GM23338 (cell line): Measurements from ENCODE around the gene LMF2. TPM values are rescaled to one million over a fixed set of nuclear protein-coding genes. Genes with fewer than 3 reads are reported as not detected.

ENCODE experiments used
- ATAC-seq: fragments of 200-7000 bp; cut with Tn5 transposase; 3 replicates; pipeline ENCODE4 v1.9.1; 2020
- DNase-seq: peaks from one replicate; pipeline ENCODE4 v3.0.0-alpha.2; 2015; ENCODE audit warnings: low spot score
- H2AFZ ChIP-seq: fragments of 200-600 bp; sonication (generic); 2 replicates; pipeline ENCODE4 v1.8.0; 2016; ENCODE audit warnings: antibody characterized with exemption, mild to moderate bottlenecking, moderate library complexity
- H3F3A ChIP-seq: fragments of 200-600 bp; sonication (generic); replicated peaks from 2 replicates; pipeline ENCODE4 v1.8.0; 2017; ENCODE audit warnings: antibody characterized with exemption, mixed run types, low read depth
- H3K27ac ChIP-seq: fragments of 200-600 bp; sonication (generic); 2 replicates; pipeline ENCODE4 v1.6.1; 2016; ENCODE audit warnings: low read depth
- H3K27me3 ChIP-seq: fragments of 200-600 bp; sonication (generic); 2 replicates; pipeline ENCODE4 v1.8.0; 2016; ENCODE audit warnings: mild to moderate bottlenecking, mixed run types, moderate library complexity; ENCODE audit not compliant: insufficient read depth
- H3K36me3 ChIP-seq: fragments of 200-600 bp; sonication (generic); 2 replicates; pipeline ENCODE4 v1.8.0; 2016; ENCODE audit warnings: mild to moderate bottlenecking; ENCODE audit not compliant: insufficient read depth
- H3K4me1 ChIP-seq: fragments of 200-600 bp; sonication (generic); 2 replicates; pipeline ENCODE4 v1.8.0; 2016; ENCODE audit warnings: mild to moderate bottlenecking, moderate library complexity; ENCODE audit not compliant: insufficient read depth
- H3K4me2 ChIP-seq: fragments of 200-600 bp; sonication (generic); 2 replicates; pipeline ENCODE4 v1.7.1; 2017; ENCODE audit warnings: mixed run types
- H3K4me3 ChIP-seq: fragments of 200-600 bp; sonication (generic); 2 replicates; pipeline ENCODE4 v1.6.1; 2016; ENCODE audit warnings: mixed run types
- H3K79me2 ChIP-seq: fragments of 200-600 bp; sonication (generic); replicated peaks from 2 replicates; pipeline ENCODE4 v1.8.0; 2017; ENCODE audit warnings: mild to moderate bottlenecking; ENCODE audit not compliant: insufficient read depth
- H3K9me2 ChIP-seq: fragments of 200-600 bp; sonication (generic); 2 replicates; pipeline ENCODE4 v1.8.0; 2017; ENCODE audit not compliant: insufficient read depth
- H4K20me1 ChIP-seq: fragments of 200-600 bp; sonication (generic); replicated peaks from 2 replicates; pipeline ENCODE4 v1.8.0; 2017; ENCODE audit warnings: mild to moderate bottlenecking; ENCODE audit not compliant: insufficient read depth
- H3K27ac Mint-ChIP-seq: 2 replicates; pipeline ENCODE4 v1.8.0; 2020; ENCODE audit warnings: inconsistent platforms, mild to moderate bottlenecking, moderate library complexity, mixed read lengths
- H3K27me3 Mint-ChIP-seq: 3 replicates; pipeline ENCODE4 v1.8.0; 2022; ENCODE audit warnings: low read depth, mild to moderate bottlenecking, moderate library complexity, mixed read lengths, inconsistent platforms; ENCODE audit not compliant: insufficient read depth, poor library complexity
- H3K36me3 Mint-ChIP-seq: 3 replicates; pipeline ENCODE4 v1.8.0; 2021; ENCODE audit warnings: low read depth, mild to moderate bottlenecking, inconsistent platforms, moderate library complexity, mixed read lengths
- H3K4me1 Mint-ChIP-seq: 3 replicates; pipeline ENCODE4 v1.8.0; 2020; ENCODE audit warnings: mild to moderate bottlenecking, inconsistent platforms, mixed read lengths
- H3K4me3 Mint-ChIP-seq: 3 replicates; pipeline ENCODE4 v1.8.0; 2021; ENCODE audit warnings: moderate library complexity, mild to moderate bottlenecking, inconsistent platforms, mixed read lengths
- H3K9me3 Mint-ChIP-seq: 3 replicates; pipeline ENCODE4 v1.8.0; 2020; ENCODE audit warnings: moderate library complexity, mild to moderate bottlenecking, inconsistent platforms, mixed read lengths
- EZH2phosphoT487 ChIP-seq: fragments of 200-600 bp; sonication (generic); IDR thresholded peaks from one replicate; pipeline ENCODE4 v1.8.1; 2018; ENCODE audit warnings: antibody characterized with exemption; ENCODE audit not compliant: unreplicated experiment
- JUNB ChIP-seq: IDR thresholded peaks from one replicate; pipeline ENCODE4 v1.6.1; 2016; ENCODE audit warnings: antibody characterized with exemption; ENCODE audit not compliant: unreplicated experiment
- NANOG ChIP-seq: IDR thresholded peaks from 2 replicates; pipeline ENCODE4 v1.6.1; 2016; ENCODE audit warnings: antibody characterized with exemption, borderline replicate concordance
- POLR2AphosphoS5 ChIP-seq: IDR thresholded peaks from 2 replicates; pipeline ENCODE4 v1.6.1; 2016; ENCODE audit warnings: antibody characterized with exemption, low read depth
- REST ChIP-seq: IDR thresholded peaks from one replicate; pipeline ENCODE4 v1.6.1; 2018; ENCODE audit warnings: antibody characterized with exemption; ENCODE audit not compliant: unreplicated experiment
- ZNF331 ChIP-seq: fragments of 250-450 bp; sonication (Bioruptor Pico); IDR thresholded peaks from 2 replicates; pipeline ENCODE4 v1.5.0; 2020; ENCODE audit warnings: low read depth, mild to moderate bottlenecking, moderate library complexity
- ZNF462 ChIP-seq: fragments of 250-450 bp; sonication (Bioruptor Pico); IDR thresholded peaks from 2 replicates; pipeline ENCODE4 v1.5.0; 2020; ENCODE audit warnings: mild to moderate bottlenecking, moderate library complexity
- polyA plus RNA-seq: library from polyadenylated mRNA; unstranded; fragments of >200 nt; fragmentation: Nextera tagmentation; extraction: Ambion mirVana; gene quantifications from 2 replicates; pipeline ENCODE4 v1.2.1, GENCODE V29; 2016
- total RNA-seq: library from RNA; depleted of rRNA; stranded (reverse); fragments of >200 nt; shearing (Covaris generic); gene quantifications from 2 replicates; pipeline ENCODE4 v1.2.3, GENCODE V29; 2014
- TF ChIP-seq, protein P1 (sequence below): IDR thresholded peaks from 2 replicates; pipeline ENCODE4 v1.6.1; 2016; ENCODE audit warnings: antibody characterized with exemption

The LMF2 gene
- total and polyA plus RNA-seq, 2 experiments from 2014 or later, result 15.6 to 36.3 TPM

DNA sequence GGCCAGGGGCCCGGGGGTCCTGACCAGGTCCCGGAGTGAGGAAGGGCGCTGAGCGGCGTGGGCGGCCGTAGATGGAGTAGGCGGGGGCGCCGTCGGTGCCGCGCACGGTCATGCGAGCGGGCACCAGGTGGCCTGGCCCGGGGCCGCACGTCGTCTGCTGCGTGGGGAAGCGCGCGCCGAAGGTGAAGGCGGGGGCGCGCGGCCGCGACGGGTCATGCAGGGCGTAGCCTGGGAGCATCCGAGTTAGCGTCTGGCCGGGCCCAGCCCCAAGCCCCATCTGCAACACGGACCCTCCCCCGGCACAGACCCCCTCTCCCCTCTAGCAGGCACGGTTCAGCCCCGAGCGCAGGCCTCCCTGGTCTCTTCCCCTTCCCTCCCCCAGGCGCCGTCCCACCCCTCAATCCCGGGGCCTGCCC is 24.1 kb upstream of the LMF2 start:
- H3K4me1 Mint-ChIP-seq, result peaks cover 10% of the 10 kb centered on the region; the same call in 2 of the 3 replicates
- no peak for TF ChIP-seq ZNF462 (CRISPR knock-in tag)
- TF ChIP-seq, protein P1, sequence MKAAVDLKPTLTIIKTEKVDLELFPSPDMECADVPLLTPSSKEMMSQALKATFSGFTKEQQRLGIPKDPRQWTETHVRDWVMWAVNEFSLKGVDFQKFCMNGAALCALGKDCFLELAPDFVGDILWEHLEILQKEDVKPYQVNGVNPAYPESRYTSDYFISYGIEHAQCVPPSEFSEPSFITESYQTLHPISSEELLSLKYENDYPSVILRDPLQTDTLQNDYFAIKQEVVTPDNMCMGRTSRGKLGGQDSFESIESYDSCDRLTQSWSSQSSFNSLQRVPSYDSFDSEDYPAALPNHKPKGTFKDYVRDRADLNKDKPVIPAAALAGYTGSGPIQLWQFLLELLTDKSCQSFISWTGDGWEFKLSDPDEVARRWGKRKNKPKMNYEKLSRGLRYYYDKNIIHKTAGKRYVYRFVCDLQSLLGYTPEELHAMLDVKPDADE, result no peak
- no peak for TF ChIP-seq JUNB
- TF ChIP-seq POLR2AphosphoS5, result no peak
- TF ChIP-seq ZNF331 (CRISPR knock-in tag), result no peak
- no peak for TF ChIP-seq NANOG
- TF ChIP-seq EZH2phosphoT487, result no peak
- no peak for TF ChIP-seq REST
- Histone ChIP-seq H3K4me3 (peak overlapping the region; percentile 66), H3K27ac (no peak overlapping the region), H3K36me3 (no peaks in the 10 kb centered on the region), H2AFZ (peak overlapping the region; percentile 83), H3F3A (no peaks in the 10 kb centered on the region; the same call in 1 of the 2 replicates), H3K79me2 (no peaks in the 10 kb centered on the region), H3K4me1 (0 out of 2 replicates have a peak, but pooled peaks cover 4% of the 10 kb centered on the region), H3K27me3 (peaks cover 82% of the 10 kb centered on the region), H4K20me1 (no peaks in the 10 kb centered on the region; the same call in none of the 2 replicates), H3K9me2 (no peaks in the 10 kb centered on the region), H3K4me2 (peak overlapping the region; percentile 87)
- ATAC-seq, result peak; percentile 24
- H3K4me3 Mint-ChIP-seq, result peak overlapping the region; percentile 65; the same call in 2 of the 3 replicates
- no peaks in the 10 kb centered on the region for H3K36me3 Mint-ChIP-seq
- DNase-seq, result peak; percentile 54
- H3K27ac Mint-ChIP-seq, result no peak overlapping the region
- peaks cover 77% of the 10 kb centered on the region for H3K27me3 Mint-ChIP-seq
- no peaks in the 10 kb centered on the region; the same call in 2 of the 3 replicates for H3K9me3 Mint-ChIP-seq
